HEK293 (cell line): ENCODE results near the gene SURF4.
"Not testable (repeated sequence)": the region's sequence is repeated elsewhere in the genome, so short reads cannot be mapped to it uniquely, and the experiment has no call there.

ENCODE experiments used
- MYNN ChIP-seq: fragments of 450-650 bp; formaldehyde crosslinking; IDR thresholded peaks from 2 replicates; pipeline ENCODE4 v1.5.1; 2016; ENCODE audit warnings: missing biosample characterization, missing genetic modification characterization, borderline replicate concordance
- TCF7L2 ChIP-seq: IDR thresholded peaks from 2 replicates; pipeline ENCODE4 v1.6.1; 2011; ENCODE audit warnings: low read depth, mild to moderate bottlenecking, inconsistent platforms, low read length, moderate library complexity, borderline replicate concordance
- ZNF274 ChIP-seq, 2 experiments: fragments of 200-500 bp in 1 of 2; fragments of 450-650 bp in 1 of 2; sonication (Bioruptor generic) in 1 of 2; formaldehyde crosslinking in 1 of 2; IDR thresholded peaks; 2 replicates each; pipeline versions ENCODE4 v1.5.1 to v1.6.1; 2014 to 2016; ENCODE audit warnings: borderline replicate concordance in 1 of 2, inconsistent platforms in 1 of 2, low read length in 1 of 2, missing biosample characterization in 1 of 2, missing genetic modification characterization in 1 of 2
- ZNF350 ChIP-seq: fragments of 450-650 bp; formaldehyde crosslinking; IDR thresholded peaks from 2 replicates; pipeline ENCODE4 v1.5.0; 2017; ENCODE audit warnings: missing biosample characterization, mild to moderate bottlenecking, missing genetic modification characterization
- ZNF843 ChIP-seq: fragments of 450-650 bp; formaldehyde crosslinking; IDR thresholded peaks from 2 replicates; pipeline ENCODE4 v1.5.1; 2016; ENCODE audit warnings: missing biosample characterization, missing genetic modification characterization
- TF ChIP-seq, protein P1 (sequence below): fragments of 450-650 bp; formaldehyde crosslinking; IDR thresholded peaks from 2 replicates; pipeline ENCODE4 v1.5.1; 2016; ENCODE audit warnings: missing biosample characterization, missing genetic modification characterization
- TF ChIP-seq, protein P2 (sequence below): sonication (generic); formaldehyde crosslinking; IDR thresholded peaks from 2 replicates; pipeline ENCODE4 v1.8.1; 2022; ENCODE audit warnings: mild to moderate bottlenecking, moderate library complexity, missing genetic modification reagents
- TF ChIP-seq, protein P3 (sequence below): fragments of 450-650 bp; formaldehyde crosslinking; IDR thresholded peaks from 2 replicates; pipeline ENCODE4 v1.5.1; 2016; ENCODE audit warnings: missing biosample characterization, missing genetic modification characterization

DNA sequence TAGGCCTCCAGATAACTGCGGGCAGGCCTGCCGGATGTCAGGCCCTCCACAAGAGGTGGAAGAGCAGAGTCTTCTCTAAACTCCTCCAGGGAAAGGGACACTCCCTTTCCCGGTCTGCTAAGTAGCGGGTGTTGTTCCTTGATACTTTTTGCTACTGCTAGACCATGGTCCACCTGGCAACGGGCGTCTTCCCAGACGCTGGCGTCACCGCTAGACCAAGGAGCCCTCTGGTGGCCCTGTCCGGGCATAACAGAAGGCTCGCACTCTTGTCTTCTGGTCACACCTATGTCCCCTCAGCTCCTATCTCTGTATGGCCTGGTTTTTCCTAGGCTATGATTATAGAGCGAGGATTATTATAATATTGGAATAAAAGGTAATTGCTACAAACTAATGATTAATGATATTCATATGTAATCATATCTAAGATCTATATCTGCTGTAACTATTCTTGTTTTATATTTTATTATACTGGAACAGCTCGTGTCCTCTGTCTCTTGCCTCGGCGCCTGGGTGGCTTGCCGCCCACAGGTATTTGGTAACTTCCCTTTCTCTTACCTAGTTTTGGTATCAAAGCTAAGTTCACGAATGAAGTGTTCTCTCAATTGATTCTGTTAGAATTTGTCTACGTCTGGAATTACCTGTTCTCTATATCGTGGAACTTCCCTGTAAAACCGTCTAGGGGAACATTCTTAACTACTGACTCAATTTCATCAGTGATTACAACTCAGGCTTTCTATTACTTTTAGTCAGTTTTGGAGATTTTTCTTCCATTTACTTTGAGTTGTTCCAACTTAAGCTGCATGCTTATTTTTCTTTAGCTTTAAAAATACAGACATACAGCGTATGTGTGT is 46.3 kb downstream of the SURF4 start:
- TF ChIP-seq, protein P1, sequence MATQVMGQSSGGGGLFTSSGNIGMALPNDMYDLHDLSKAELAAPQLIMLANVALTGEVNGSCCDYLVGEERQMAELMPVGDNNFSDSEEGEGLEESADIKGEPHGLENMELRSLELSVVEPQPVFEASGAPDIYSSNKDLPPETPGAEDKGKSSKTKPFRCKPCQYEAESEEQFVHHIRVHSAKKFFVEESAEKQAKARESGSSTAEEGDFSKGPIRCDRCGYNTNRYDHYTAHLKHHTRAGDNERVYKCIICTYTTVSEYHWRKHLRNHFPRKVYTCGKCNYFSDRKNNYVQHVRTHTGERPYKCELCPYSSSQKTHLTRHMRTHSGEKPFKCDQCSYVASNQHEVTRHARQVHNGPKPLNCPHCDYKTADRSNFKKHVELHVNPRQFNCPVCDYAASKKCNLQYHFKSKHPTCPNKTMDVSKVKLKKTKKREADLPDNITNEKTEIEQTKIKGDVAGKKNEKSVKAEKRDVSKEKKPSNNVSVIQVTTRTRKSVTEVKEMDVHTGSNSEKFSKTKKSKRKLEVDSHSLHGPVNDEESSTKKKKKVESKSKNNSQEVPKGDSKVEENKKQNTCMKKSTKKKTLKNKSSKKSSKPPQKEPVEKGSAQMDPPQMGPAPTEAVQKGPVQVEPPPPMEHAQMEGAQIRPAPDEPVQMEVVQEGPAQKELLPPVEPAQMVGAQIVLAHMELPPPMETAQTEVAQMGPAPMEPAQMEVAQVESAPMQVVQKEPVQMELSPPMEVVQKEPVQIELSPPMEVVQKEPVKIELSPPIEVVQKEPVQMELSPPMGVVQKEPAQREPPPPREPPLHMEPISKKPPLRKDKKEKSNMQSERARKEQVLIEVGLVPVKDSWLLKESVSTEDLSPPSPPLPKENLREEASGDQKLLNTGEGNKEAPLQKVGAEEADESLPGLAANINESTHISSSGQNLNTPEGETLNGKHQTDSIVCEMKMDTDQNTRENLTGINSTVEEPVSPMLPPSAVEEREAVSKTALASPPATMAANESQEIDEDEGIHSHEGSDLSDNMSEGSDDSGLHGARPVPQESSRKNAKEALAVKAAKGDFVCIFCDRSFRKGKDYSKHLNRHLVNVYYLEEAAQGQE (tag by site-specific recombination) = not testable (repeated sequence)
- TF ChIP-seq MYNN; ZNF274 (IDR thresholded peaks at IDR 0.05; ENCODE audit: low read length); ZNF274 (tag by site-specific recombination; IDR thresholded peaks at IDR 0.05; ENCODE audit: borderline replicate concordance); ZNF843; ZNF350 (tag by site-specific recombination); TCF7L2: not testable (repeated sequence)
- TF ChIP-seq, protein P2, sequence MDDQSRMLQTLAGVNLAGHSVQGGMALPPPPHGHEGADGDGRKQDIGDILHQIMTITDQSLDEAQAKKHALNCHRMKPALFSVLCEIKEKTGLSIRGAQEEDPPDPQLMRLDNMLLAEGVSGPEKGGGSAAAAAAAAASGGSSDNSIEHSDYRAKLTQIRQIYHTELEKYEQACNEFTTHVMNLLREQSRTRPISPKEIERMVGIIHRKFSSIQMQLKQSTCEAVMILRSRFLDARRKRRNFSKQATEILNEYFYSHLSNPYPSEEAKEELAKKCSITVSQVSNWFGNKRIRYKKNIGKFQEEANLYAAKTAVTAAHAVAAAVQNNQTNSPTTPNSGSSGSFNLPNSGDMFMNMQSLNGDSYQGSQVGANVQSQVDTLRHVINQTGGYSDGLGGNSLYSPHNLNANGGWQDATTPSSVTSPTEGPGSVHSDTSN (CRISPR knock-in tag) = not testable (repeated sequence)
- TF ChIP-seq, protein P3, sequence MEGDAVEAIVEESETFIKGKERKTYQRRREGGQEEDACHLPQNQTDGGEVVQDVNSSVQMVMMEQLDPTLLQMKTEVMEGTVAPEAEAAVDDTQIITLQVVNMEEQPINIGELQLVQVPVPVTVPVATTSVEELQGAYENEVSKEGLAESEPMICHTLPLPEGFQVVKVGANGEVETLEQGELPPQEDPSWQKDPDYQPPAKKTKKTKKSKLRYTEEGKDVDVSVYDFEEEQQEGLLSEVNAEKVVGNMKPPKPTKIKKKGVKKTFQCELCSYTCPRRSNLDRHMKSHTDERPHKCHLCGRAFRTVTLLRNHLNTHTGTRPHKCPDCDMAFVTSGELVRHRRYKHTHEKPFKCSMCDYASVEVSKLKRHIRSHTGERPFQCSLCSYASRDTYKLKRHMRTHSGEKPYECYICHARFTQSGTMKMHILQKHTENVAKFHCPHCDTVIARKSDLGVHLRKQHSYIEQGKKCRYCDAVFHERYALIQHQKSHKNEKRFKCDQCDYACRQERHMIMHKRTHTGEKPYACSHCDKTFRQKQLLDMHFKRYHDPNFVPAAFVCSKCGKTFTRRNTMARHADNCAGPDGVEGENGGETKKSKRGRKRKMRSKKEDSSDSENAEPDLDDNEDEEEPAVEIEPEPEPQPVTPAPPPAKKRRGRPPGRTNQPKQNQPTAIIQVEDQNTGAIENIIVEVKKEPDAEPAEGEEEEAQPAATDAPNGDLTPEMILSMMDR (tag by site-specific recombination) = peak; percentile 34; the same call in 1 of the 2 replicates
